AG09319 (cell line): ENCODE results near the gene ITGAD.

Source experiments
- DNase-seq: peaks from one replicate; pipeline ENCODE4 v3.0.0-alpha.2; 2010; ENCODE audit warnings: low read depth; ENCODE audit errors: extremely low read depth
- CTCF ChIP-seq: IDR thresholded peaks from 2 replicates; pipeline ENCODE4 v1.5.1; 2011; ENCODE audit warnings: low read depth, mild to moderate bottlenecking, inconsistent platforms, low read length, moderate library complexity

Gene ITGAD

GRCh38 chr16:31458844-31459686 lies 65.9 kb downstream of the ITGAD start, which contains the start of gene ARMC5:
Gene ARMC5 (plus strand): TSS chr16:31459501. CDS start chr16:31459525, 24 bp downstream.
- peak; percentile 63 for TF ChIP-seq CTCF
- DNase-seq = peak; percentile 97

GRCh38 chr16:31459687-31460581 lies 66.8 kb downstream of the ITGAD start:
- no peak for TF ChIP-seq CTCF
- DNase-seq = peak; percentile 99

GRCh38 chr16:31460582-31461002 lies 67.5 kb downstream of the ITGAD start:
- TF ChIP-seq CTCF = peak; percentile 83
- DNase-seq = peak; percentile 80

- DNase-seq = no peak
- TF ChIP-seq CTCF = no peak
Measured at GRCh38 chr16:31461201-31461920, 68.2 kb downstream of the ITGAD start.

- no peak for TF ChIP-seq CTCF
- DNase-seq = no peak
Measured at GRCh38 chr16:31461921-31462804, 69.0 kb downstream of the ITGAD start.

- no peak for TF ChIP-seq CTCF
- no peak for DNase-seq
Measured at GRCh38 chr16:31464348-31464769, 71.2 kb downstream of the ITGAD start.
